Sciatic nerve (tissue), 2 donors: ENCODE data around the gene CFI. TPM values are rescaled to one million over a fixed set of nuclear protein-coding genes. Genes with fewer than 3 reads are reported as not detected.
A peak's percentile ranks its signal among the peaks of the same experiment; 100 is the strongest.
"Not testable (repeated sequence)": the region's sequence is repeated elsewhere in the genome, so short reads cannot be mapped to it uniquely, and the experiment has no call there.

Experiments used
- ATAC-seq: fragments of 200-7000 bp; cut with Tn5 transposase; one replicate; pipeline ENCODE4 v1.9.1; 2020; ENCODE audit warnings: mild to moderate bottlenecking, moderate library complexity
- DNase-seq: peaks from one replicate; pipeline ENCODE4 v3.0.0-alpha.2; 2020; ENCODE audit warnings: low spot score
- intact Hi-C: fragments of 100-400 bp; cut with DNase I; formaldehyde crosslinking; loops from one replicate; pipeline ENCODE4 v1.14.2; 2022
- total RNA-seq: library from RNA; stranded (reverse); fragmentation: NEBNext Ultra II Directional; extraction: Animal tissue kit (Norgen Biotek cat#: 25700); gene quantifications from one replicate; pipeline ENCODE4 v1.2.1, GENCODE V29; 2021
- donor health status: DM: no; HTN: no; CAD: no.
- donor health status: DM: no; HTN: no; CAD: no.

The CFI gene
- total RNA-seq, 1 donor from 2014 or later: 50.8 TPM

DNA sequence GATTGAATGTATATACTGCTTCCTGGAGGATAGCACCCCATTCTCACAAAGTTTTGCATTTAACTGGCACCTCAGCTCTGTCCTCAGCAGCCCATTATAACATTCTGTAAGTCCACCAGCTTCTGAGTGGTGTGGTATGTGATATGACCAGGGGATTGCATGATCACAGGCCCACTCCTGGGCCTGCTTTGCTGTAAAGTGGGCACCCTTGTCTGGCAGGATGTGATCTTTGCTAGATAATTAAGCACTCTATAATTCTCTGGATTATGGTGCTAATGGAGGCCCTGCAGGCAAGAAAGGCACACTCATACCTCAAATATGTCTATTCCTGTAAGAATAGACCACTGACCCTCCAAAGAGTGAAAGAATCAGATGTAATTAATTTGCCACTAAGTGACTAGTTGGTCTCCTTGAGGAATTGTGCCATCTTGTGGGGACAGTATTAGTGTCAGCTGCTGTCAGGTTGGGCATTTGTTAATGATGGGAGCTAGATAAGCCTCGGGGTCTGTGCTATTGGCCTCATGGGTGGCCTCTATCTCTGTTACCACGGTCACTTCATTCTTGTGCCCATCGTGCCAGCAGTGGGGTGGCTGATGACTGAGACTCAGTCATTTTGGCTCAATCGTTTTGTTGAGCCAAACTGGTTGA is 2.2 kb upstream of the CFI start:
- intact Hi-C loops: no loop called here

DNA sequence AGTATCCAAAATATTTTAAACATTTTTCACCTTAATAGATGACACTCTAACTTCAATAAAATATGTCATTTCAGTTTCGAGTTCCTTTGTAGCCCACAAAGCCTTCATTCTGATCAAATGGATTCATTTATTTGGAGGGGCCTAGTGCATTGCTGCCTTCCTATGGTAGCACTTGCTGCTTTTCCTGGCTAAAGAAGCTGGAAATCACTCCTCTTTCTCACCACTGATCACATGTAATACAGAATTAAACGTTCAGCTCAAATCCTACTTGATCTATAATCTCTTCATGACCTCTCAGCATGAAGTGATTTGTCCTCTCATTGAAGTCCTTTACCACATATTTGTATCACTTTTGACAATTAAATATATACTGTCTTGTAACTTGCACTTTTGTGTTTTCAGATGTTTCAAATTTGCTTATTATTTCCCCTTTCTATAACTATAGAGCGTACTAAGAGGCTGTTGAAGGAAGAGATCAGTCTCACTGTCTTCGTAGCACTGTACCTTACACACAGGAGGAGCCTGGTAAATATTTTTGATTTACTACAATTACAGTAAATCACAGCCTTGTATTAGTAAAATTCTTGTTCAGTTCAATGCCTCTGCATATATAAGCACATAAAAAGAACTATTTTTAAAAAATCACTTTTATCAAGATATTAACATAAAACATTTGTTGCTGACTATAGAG is 555 bp downstream of the CFI start:
- intact Hi-C loops: no loop called here
- DNase-seq (no peak), ATAC-seq (peak; percentile 42)

More for the DNA sequence above, 2.2 kb upstream of the CFI start:
- no peak for ATAC-seq
- no peak for DNase-seq

DNA sequence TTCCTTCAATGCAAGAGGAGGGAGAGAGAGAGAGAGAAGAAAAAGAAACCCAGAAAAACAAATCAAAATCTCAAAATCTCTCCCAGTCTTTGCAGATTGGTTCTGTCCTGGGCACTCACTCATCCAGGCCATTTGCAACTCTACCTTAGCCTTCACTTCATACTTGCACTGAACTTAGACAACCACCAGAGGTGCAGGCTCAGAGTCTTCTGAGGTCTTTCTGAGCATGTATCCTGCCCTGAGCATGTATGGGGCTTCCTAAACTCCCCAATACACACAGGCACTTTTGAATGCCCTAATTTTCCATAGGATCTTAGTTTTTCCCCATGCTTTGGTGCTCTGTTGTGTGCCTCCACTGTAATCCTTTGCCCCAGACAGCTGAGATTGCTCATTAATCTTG is 2.9 kb downstream of the CFI start:
- intact Hi-C loops: no loop called here
- DNase-seq: no peak
- ATAC-seq: no peak

DNA sequence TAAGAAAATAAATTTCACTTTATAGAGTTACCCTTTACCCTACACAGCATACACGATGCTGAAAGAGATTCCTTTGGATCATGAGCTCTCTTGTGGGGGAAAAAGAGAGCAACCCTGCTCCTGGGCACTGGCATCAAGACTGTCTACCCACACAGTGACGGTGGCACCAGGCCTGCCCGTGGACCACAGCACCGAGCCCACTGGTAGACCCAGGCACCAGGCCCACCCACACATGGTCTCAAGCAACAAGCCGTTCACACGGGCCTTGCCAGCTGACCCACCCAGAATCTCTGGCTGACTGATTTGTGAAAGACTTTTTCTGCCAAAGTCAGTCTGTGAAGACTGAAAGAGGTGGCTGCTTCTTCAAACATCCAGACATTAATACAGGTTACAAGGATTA is 6.7 kb downstream of the CFI start:
- ATAC-seq: no peak
- intact Hi-C loops: no loop called here

DNA sequence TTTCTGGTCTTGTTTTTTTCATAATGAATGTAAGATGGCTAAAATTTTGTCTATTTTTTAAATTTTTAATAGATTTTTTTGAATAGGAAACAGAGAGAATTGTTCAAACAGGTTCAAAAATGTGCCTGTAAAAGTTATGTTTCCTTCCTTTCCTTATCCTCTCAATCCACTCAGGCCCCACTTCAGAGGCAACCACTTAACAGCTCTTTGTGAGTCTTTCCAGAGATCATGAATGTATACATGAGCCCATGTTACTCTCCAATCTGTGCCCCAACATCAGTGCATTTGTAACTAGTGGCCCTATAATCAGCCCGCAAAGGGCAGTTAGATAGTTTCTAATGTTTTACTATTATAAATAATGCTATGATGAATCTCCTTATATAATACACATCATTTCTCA is 14.0 kb downstream of the CFI start:
- ATAC-seq (no peak), DNase-seq (no peak)
- intact Hi-C loops: no loop called here

More for the DNA sequence above, 6.7 kb downstream of the CFI start:
- DNase-seq: no peak

DNA sequence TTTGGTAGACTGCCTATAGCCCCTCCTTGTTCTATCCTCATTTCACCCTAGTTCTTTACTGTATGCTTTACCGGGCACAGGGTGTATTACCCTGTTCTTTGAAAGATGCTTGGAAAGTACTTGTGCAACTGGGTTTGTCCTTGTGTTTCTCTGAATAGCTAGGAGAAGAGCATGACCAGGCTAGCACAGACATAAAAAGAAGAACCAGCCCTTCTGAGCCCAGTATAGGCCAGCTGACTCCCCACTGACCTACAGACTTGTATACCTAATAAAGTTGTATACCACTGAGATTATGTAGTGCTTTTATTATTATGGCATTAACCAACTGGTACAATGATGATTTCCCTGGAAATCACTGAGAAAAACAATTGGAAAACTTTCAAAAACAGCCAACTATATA is 15.0 kb downstream of the CFI start:
- intact Hi-C loops: no loop called here
- DNase-seq: no peak
- ATAC-seq: no peak

DNA sequence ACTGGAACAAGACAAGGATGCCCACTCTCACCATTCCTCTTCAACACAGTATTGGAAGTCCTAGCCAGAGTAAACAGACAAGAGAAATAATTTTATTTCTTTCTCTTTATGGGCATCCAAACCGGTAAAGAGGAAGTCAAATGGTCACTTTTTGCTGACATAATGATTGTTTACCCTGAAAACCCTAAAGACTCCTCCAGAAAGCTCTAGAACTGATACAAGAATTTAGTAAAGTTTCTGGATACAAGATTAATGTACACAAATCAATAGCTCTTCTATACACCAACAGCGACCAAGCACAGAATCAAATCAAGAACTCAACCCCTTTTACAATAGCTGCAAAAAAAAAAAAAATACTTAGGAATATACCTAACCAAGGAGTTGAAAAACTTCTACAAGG is 19.7 kb downstream of the CFI start:
- intact Hi-C loops, DNase-seq, ATAC-seq: not testable (repeated sequence)

DNA sequence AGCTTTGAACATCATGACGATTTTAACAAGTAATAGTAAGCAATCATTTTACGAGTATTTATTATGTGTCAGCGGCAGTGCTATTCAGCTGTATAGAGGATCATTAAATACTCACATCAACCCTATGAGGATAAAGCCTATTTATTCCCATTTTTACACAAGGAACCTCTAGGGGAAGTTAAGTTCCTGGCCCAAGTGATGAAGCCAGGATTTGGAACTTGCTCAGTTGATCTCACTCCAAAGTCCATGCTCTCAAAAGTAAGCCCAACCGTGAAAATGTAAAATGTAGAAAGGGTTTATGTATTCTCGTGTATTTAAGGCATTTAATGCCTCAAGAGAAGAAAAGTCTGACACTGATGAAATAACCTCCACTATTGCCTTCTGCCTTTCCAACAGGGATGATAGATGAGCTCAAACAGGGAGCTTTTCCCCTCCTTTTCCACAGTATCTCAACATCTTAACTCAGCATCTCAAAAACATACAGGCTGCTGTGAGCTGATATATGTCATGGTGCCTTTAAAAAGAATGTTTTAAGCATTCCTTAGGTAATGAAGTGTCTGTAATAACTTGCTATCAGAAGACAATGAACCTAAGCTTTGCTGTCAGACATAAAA is 36.9 kb downstream of the CFI start:
- DNase-seq (no peak), ATAC-seq (no peak)
- intact Hi-C loops: no loop called here

DNA sequence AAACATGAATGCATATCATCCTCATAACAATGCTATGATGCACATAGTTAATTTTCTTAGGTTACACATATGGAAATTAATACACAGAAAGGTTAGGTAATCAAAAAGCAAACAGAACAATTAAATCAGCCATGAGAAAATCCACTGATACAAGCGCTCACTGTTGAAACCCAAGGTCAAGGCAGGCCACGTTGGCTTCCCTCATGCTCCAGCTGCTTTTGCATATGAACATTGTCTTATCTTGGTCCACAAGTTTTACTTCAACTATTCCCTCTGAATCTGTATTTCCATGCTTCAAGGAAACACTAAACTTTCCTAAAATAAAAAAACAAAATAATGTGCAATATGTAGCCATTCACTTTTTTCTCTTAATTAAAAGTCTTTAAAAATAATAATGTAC is 37.4 kb downstream of the CFI start:
- intact Hi-C loops: no loop called here
- no peak for ATAC-seq

DNA sequence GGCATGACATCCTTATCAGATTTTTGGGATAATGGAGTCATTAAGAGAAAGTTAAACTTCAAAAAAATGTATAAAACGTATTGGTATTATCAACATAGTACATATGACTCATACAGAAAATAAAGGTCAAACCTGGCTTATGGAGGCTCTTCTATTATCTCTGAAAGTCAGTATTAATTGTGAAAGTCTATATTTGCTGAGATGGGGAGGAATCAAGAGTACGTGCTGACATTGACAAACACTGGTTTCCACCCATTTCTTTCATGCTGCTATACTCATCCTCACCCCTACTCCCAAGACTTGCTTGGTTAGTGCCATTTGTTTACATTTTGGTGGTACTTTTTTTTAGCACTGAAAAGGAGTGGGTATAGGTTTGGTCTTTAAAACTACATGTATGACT is 41.1 kb downstream of the CFI start:
- ATAC-seq (no peak), DNase-seq (no peak)
- intact Hi-C loops: no loop called here

More for the DNA sequence above, 37.4 kb downstream of the CFI start:
- no peak for DNase-seq

DNA sequence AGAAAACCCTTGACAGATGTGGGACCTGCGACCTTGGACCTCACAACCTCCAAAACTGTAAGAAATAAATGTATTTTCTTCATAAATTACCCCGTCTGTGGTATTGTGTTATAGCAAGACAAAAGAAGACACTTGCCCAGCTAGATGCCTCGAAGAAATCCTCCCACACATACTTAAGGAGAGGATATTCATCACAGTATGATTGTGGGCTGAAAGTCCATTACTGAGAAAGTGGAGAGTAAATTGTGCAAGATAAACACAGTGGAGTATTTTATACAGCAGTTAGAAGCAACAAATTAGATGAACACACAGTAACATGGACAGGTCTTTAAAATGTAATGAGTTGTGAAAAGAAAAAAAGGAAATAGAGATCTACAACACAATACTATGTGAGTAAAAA is 46.1 kb downstream of the CFI start:
- intact Hi-C loops: no loop called here
- no peak for ATAC-seq
- no peak for DNase-seq

DNA sequence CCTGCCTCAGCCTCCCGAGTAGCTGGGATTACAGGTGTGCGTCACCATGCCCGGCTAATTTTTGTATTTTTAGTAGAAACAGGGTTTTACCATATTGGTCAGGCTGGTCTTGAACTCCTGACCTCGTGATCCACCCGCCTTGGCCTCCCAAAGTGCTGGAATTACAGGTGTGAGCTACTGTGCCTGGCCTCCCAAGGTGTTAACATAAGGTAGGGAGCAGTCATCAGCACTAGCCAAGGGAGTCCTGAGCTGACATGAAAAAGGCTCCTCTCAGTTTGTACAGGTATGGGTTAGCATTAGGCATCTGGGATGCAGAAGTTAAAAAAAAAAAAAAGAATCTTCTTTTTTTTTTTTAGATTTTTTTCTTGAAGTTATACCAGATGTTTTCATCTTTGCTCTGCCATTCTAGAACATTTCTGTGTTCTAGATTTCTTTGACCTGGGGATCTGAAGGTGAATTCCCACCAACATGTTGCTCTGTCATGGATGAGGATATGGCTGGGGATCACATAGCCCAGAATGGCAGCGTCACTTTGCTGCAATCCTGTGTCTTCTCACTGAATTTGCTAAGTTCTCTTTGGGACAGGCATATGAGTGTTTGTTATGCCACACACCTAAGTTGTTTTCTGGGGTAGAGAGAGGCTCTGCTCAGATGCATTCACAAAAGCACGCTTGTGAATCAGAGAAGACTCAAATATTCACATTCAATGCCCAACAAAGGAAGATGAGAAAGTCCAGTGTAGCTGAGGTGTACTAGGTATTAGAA is 47.5 kb downstream of the CFI start:
- ATAC-seq (no peak), DNase-seq (no peak)
- intact Hi-C loops: no loop called here

DNA sequence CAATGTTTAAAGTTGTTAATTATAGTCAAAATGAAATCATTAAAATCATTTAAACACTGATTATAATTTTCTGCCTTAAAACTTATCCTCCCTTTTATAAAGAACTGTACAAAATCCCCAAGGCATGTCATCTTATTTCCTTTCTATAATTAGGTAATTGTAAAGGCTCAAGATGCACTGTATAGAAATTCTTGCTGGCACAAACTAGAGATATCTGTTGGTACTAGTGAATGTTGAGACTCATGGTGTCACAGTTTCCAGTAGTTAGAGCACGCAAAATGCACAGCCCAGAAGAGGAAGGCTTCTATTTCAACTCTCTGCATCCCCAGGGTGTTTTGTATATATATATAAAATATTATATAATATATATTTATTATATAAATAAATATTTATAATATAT is 49.3 kb downstream of the CFI start:
- intact Hi-C loops: no loop called here
- ATAC-seq (no peak), DNase-seq (no peak)

DNA sequence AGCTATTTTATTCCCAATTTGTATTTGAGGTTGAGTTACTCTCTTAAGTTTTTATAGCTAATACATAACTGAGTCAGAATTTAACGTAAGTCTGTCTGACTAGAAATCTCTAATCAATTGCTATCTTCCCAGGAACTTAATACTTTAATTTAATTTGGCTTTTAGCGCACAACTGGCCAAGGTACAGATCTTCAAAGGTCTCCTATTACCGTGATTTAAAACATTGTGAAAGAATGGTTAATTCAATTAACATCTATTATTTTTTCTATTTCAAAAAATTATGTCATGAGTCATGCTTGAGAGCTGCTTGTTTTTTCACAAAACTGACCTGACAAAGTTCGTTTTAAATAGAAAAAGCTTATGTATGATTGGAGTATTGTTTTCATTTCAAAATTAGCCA is 49.9 kb downstream of the CFI start:
- DNase-seq (no peak), ATAC-seq (no peak)
- intact Hi-C loops: no loop called here

DNA sequence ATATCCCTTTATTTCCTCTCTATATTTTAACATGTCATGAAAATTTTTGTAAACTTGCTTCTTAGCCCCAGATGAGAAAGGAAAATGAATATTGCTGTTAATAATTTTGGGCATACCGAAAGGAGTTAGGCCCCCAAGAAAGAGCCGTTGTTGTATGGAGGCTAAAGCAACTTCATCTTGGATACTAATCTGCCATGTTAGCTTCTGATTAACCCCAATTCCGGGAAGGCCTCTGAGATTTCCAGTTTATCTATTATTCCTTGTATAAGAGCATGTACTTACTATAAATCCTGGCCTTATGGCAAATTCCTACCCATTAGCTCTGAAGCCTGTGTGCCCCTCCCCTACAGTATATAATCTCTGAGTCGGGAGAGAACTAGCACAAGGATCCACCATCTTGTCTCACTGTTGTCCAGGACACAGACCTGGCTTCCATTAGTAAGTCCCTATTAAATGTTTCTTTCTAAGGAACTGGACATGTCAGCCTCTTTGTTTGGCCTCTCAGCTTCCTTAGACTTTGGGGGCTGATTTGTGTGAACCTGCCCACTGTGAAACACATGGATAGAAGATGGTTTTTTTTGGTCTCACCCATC is 51.1 kb downstream of the CFI start:
- no peak for ATAC-seq
- intact Hi-C loops: no loop called here
- DNase-seq: no peak

DNA sequence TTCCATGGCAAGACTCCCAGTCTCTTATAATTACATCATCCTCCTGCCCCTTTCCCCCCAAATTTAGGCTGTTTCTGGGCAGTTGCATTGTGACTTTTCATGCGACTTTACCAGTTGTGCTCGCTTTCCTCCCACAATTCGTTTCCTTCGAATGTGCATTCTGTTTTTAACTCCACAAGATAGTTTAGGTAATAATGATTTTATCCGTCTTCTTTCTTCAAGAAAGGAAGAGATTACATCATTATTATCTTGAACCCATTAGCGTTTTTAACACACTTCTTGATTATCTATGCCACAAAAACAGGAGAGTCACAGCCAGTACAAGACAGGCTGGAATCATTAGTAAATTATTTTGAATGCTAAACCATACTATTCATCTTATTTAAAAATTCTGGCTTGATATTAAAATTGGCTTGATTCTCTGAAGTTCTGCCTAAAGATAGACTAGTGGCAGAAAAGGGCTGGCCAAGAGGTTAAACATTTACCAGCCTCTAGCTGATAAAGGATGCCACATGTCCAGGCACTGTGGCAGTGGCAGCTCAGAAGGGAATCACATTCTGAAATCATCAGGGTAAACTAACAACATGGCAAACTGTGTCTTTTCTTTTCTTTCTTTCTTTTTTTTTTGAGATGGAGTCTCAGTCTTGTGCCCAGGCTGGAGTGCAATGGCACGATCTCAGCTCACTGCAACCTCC is 52.3 kb downstream of the CFI start:
- ATAC-seq (no peak), DNase-seq (no peak)
- intact Hi-C loops: no loop called here

DNA sequence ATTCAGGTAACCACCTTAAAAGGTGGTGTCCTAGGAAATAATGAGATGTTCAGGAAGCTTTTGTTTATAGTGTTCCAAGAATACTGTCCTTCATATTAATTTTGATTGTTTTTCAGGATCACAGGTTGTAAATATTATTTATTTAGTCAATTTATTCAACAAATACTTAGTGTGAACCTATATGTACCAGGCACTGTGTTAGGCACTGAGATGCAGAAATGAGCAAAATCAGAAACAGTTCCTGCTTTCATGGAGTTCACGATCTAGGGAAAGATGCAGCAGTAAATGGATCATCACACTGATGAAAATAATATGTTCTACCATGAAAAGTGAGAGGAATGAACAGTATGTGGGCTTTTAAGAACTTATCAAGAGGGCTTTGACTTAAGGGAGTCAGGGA is 53.7 kb downstream of the CFI start:
- DNase-seq: no peak
- no peak for ATAC-seq
- intact Hi-C loops: no loop called here

DNA sequence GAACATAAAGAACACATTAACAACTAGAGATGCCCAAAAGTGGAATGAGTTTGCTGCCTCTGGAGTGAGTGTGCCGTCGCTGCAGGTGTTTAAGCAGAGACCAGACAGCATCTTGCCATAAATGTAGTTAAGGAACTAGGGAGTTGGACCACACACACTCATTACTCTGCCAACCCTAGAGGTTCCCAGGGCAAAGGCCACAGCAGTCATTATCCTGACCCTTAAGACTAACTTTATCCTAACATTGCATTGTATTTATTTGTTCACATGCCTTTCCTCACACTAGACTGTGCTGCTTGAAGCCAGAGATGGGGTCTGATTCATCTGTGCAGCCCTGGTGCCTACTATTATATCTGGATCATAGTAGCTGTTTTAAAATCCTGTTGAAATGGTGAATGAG is 55.1 kb downstream of the CFI start:
- intact Hi-C loops: no loop called here
- ATAC-seq (no peak), DNase-seq (no peak)

DNA sequence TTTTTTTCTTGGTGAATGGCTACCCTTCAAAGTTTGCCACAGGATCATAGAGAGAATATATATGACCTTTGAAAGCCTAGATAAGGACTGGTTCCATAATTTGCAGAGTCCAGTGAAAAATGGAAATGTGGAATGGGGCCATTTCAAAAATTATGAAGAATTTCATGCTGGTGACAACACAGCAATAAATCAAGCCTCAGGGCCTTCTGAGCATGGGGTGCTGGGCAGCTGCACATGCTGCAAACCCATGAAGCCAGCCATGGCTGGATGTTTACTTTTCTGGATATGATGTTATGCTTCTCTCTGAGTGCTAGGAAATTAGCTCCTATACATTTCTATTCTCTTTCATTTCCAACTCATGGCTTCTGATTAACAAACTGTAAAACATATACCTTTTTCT is 56.0 kb downstream of the CFI start:
- ATAC-seq: no peak
- intact Hi-C loops: no loop called here
- DNase-seq: no peak
